HepG2 (cell line): ENCODE results near the gene WBP1. TPM values are rescaled to one million over a fixed set of nuclear protein-coding genes. Genes with fewer than 3 reads are reported as not detected.

Experiments
- ASH2L ChIP-seq: fragments of 300-600, 200-600 bp; sonication (generic); IDR thresholded peaks from 2 replicates; pipeline ENCODE4 v1.7.0; 2017; ENCODE audit warnings: low read depth, mild to moderate bottlenecking, moderate library complexity, mixed read lengths, low read length; ENCODE audit not compliant: insufficient read length
- ATF4 ChIP-seq, 2 experiments: fragments of 450-650 bp in 1 of 2; sonication (generic) in 1 of 2; formaldehyde crosslinking; IDR thresholded peaks; 2 replicates each; pipeline versions ENCODE4 v1.5.0 to v1.8.0; 2020 to 2022; ENCODE audit warnings: mild to moderate bottlenecking in 1 of 2, missing genetic modification reagents in 1 of 2
- BORCS8-MEF2B ChIP-seq: sonication (generic); formaldehyde crosslinking; IDR thresholded peaks from 2 replicates; pipeline ENCODE4 v1.8.0; 2022; ENCODE audit warnings: mild to moderate bottlenecking, missing genetic modification reagents
- CBX5 ChIP-seq: sonication (generic); formaldehyde crosslinking; IDR thresholded peaks from 2 replicates; pipeline ENCODE4 v1.4.0; 2020; ENCODE audit warnings: missing genetic modification reagents, borderline replicate concordance
- CCDC6 ChIP-seq: sonication (generic); formaldehyde crosslinking; IDR thresholded peaks from 2 replicates; pipeline ENCODE4 v1.8.1; 2022; ENCODE audit warnings: mild to moderate bottlenecking, missing genetic modification reagents, moderate library complexity
- CEBPG ChIP-seq: IDR thresholded peaks from 2 replicates; pipeline ENCODE4 v1.6.1; 2016
- GFI1 ChIP-seq: sonication (generic); formaldehyde crosslinking; IDR thresholded peaks from 2 replicates; pipeline ENCODE4 v1.5.0; 2020; ENCODE audit warnings: missing genetic modification reagents, mild to moderate bottlenecking, borderline replicate concordance
- KLF6 ChIP-seq: IDR thresholded peaks from 2 replicates; pipeline ENCODE4 v1.8.0; 2016; ENCODE audit warnings: missing biosample characterization, missing genetic modification reagents
- KMT2B ChIP-seq: IDR thresholded peaks from 2 replicates; pipeline ENCODE4 v1.6.1; 2016; ENCODE audit warnings: missing genetic modification reagents, missing compliant biosample characterization
- NFAT5 ChIP-seq: sonication (generic); formaldehyde crosslinking; IDR thresholded peaks from 2 replicates; pipeline ENCODE4 v1.4.0; 2020; ENCODE audit warnings: missing genetic modification reagents
- SP1 ChIP-seq, 2 experiments: fragments of 450-650 bp in 1 of 2; sonication (generic) in 1 of 2; formaldehyde crosslinking in 1 of 2; IDR thresholded peaks; 2 replicates each; pipeline versions ENCODE4 v1.4.0 to v1.6.1; 2016 to 2020; ENCODE audit warnings: missing genetic modification reagents in 1 of 2
- TBX3 ChIP-seq: fragments of 450-650 bp; IDR thresholded peaks from 2 replicates; pipeline ENCODE4 v1.6.1; 2017; ENCODE audit warnings: antibody characterized with exemption, mild to moderate bottlenecking, inconsistent platforms, borderline replicate concordance
- TCF12 ChIP-seq, 2 experiments: fragments of 450-650 bp in 1 of 2; sonication (generic) in 1 of 2; formaldehyde crosslinking in 1 of 2; IDR thresholded peaks; 2 replicates each; pipeline versions ENCODE4 v1.6.1 to v1.8.0; 2017 to 2022; ENCODE audit warnings: antibody characterized with exemption in 1 of 2, mild to moderate bottlenecking in 1 of 2, missing genetic modification reagents in 1 of 2, moderate library complexity in 1 of 2
- ZNF230 ChIP-seq: sonication (generic); formaldehyde crosslinking; IDR thresholded peaks from 2 replicates; pipeline ENCODE4 v1.4.0; 2020; ENCODE audit warnings: mild to moderate bottlenecking, missing genetic modification reagents
- ZNF331 ChIP-seq: sonication (generic); formaldehyde crosslinking; IDR thresholded peaks from 2 replicates; pipeline ENCODE4 v1.4.0; 2020; ENCODE audit warnings: missing genetic modification reagents
- polyA plus RNA-seq, 8 experiments: library from polyadenylated mRNA; depleted of rRNA in 3 of 8; stranded (reverse) in 7 of 8; unstranded in 1 of 8; fragments of >200 nt; fragmentation: Illumina TruSeq in 4 of 8; extraction: Trizol in 4 of 8; gene quantifications; 2 replicates each; pipeline versions ENCODE4 v1.2.1 to v1.2.3, GENCODE V29; 2011 to 2016; ENCODE audit warnings: low read depth in 4 of 8, missing spikeins in 1 of 8, mixed read lengths in 1 of 8; ENCODE audit not compliant: insufficient read depth in 1 of 8
- total RNA-seq, 5 experiments: library from RNA; depleted of rRNA; stranded (reverse); fragments of >200 nt; fragmentation: Illumina TruSeq; extraction: Trizol; gene quantifications; 2 replicates each; pipeline ENCODE4 v1.2.3, GENCODE V29; 2016; ENCODE audit warnings: low read depth in 1 of 5
- TF ChIP-seq, protein P1 (sequence below): sonication (generic); formaldehyde crosslinking; IDR thresholded peaks from 2 replicates; pipeline ENCODE4 v1.8.0; 2022; ENCODE audit warnings: low read depth, missing genetic modification reagents
- TF ChIP-seq, protein P2 (sequence below): IDR thresholded peaks from 2 replicates; pipeline ENCODE4 v1.6.1; 2016; ENCODE audit warnings: missing compliant biosample characterization, missing genetic modification reagents, borderline replicate concordance

The WBP1 gene
- total and polyA plus RNA-seq, 2 of the 13 experiments (the other 11 are each of a cell fraction or from before 2014, with no cell fraction given), result 38.8 to 85.7 TPM

DNA sequence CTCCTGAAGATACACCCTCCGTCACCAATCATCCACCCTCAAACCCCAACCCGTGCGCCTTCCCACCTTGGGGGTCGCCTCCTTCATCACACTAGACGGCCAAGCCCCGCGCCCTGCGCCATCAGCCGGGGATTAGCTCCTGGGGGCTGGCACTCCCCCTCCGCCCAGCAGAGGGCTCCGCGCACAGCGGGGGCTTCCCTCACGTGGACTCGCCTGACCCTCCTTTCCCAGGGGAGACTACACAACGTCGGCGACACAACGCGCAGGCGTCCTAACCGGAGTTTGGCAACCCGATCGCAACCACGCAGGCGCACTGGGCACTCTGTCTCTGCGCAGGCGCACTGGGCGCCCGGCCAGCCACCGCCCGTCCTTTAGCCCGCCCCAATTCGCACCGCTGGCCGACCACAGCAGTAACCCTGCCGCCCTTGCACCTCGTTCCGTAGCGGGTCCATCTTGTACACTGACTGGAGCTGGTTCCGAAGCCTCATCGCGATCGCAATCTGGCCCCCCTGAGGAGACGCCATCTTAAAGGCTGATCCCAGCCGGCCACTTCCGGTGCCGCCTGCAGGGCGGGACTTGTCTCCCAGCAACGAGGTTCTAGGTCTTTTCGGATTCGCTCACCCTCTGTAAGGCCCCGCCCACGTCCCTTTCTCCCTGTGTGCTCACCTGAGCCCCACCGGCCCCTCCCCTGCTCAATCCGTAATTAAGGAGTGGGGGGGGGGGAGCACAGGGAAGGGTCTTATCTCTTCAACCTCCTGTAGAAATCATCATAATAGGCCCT, 49.1 kb downstream of the WBP1 start, which contains the start of gene PCGF1 (continued):
- peak; percentile 97 for TF ChIP-seq ASH2L
- TF ChIP-seq, protein P1, sequence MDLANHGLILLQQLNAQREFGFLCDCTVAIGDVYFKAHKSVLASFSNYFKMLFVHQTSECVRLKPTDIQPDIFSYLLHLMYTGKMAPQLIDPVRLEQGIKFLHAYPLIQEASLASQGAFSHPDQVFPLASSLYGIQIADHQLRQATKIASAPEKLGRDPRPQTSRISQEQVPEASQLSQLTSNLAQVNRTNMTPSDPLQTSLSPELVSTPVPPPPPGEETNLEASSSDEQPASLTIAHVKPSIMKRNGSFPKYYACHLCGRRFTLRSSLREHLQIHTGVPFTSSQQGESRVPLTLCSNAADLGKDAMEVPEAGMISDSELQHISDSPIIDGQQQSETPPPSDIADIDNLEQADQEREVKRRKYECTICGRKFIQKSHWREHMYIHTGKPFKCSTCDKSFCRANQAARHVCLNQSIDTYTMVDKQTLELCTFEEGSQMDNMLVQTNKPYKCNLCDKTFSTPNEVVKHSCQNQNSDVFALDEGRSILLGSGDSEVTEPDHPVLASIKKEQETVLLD (CRISPR knock-in tag), result no peak
- peak; percentile 53 for TF ChIP-seq BORCS8-MEF2B (CRISPR knock-in tag)
- no peak; the same call in 1 of the 2 replicates for TF ChIP-seq CCDC6 (CRISPR knock-in tag)
- TF ChIP-seq CBX5 (CRISPR knock-in tag), result peak; percentile 95
- peak; percentile 27; the same call in 1 of the 2 replicates for TF ChIP-seq TBX3
- 0 out of 4 replicates have a peak, but pooled peaks of 1 of the 2 experiments have one; percentile 11 for TF ChIP-seq ATF4 (CRISPR knock-in tag; IDR thresholded peaks at IDR 0.05)
- TF ChIP-seq, protein P2, sequence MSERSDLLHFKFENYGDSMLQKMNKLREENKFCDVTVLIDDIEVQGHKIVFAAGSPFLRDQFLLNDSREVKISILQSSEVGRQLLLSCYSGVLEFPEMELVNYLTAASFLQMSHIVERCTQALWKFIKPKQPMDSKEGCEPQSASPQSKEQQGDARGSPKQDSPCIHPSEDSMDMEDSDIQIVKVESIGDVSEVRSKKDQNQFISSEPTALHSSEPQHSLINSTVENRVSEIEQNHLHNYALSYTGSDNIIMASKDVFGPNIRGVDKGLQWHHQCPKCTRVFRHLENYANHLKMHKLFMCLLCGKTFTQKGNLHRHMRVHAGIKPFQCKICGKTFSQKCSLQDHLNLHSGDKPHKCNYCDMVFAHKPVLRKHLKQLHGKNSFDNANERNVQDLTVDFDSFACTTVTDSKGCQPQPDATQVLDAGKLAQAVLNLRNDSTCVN, result peak; percentile 83
- TF ChIP-seq KLF6 (CRISPR knock-in tag), result peak; percentile 50
- TF ChIP-seq TCF12 (IDR thresholded peaks at IDR 0.05), result no peak
- TF ChIP-seq TCF12 (CRISPR knock-in tag; IDR thresholded peaks at IDR 0.05), result no peak; the same call in 1 of the 2 replicates
- peak; percentile 93; the same call in 1 of the 2 replicates for TF ChIP-seq NFAT5 (CRISPR knock-in tag)
- no peak for TF ChIP-seq GFI1 (CRISPR knock-in tag)
- TF ChIP-seq KMT2B, result peak; percentile 72
- TF ChIP-seq ZNF230, result peak; percentile 93; the same call in 1 of the 2 replicates
- TF ChIP-seq SP1 (IDR thresholded peaks at IDR 0.05), result no peak
- TF ChIP-seq SP1 (CRISPR knock-in tag; IDR thresholded peaks at IDR 0.05), result 0 out of 2 replicates have a peak, but pooled peaks have one; percentile 33
- peak; percentile 87 for TF ChIP-seq ZNF331
- peak; percentile 80 for TF ChIP-seq CEBPG (CRISPR knock-in tag)
